Left ventricle myocardium inferior (tissue), 1 donor: Measurements from ENCODE around the gene INAFM2. TPM values are rescaled to one million over a fixed set of nuclear protein-coding genes. Genes with fewer than 3 reads are reported as not detected.

Experiments
- DNase-seq: peaks from one replicate; pipeline ENCODE4 v3.0.0-alpha.2; 2020
- H3K27ac ChIP-seq: fragments of 200-600 bp; replicated peaks from 2 replicates; pipeline ENCODE4 v1.8.0; 2021
- H3K27me3 ChIP-seq: fragments of 200-600 bp; 2 replicates; pipeline ENCODE4 v1.8.0; 2021; ENCODE audit warnings: low read depth
- H3K36me3 ChIP-seq: fragments of 200-600 bp; 2 replicates; pipeline ENCODE4 v1.8.0; 2021
- H3K4me1 ChIP-seq: fragments of 200-600 bp; 2 replicates; pipeline ENCODE4 v1.8.0; 2021
- H3K4me3 ChIP-seq: fragments of 200-600 bp; 2 replicates; pipeline ENCODE4 v1.8.0; 2021; ENCODE audit warnings: mild to moderate bottlenecking, moderate library complexity
- H3K9me3 ChIP-seq: fragments of 200-600 bp; replicated peaks from 2 replicates; pipeline ENCODE4 v1.8.0; 2021
- intact Hi-C: fragments of 100-400 bp; cut with micrococcal nuclease; formaldehyde crosslinking; loops from one replicate; pipeline ENCODE4 v1.11.0; 2022
- total RNA-seq: library from RNA; stranded (reverse); fragmentation: NEBNext Ultra II Directional; extraction: Animal tissue kit (Norgen Biotek cat#: 25700); gene quantifications from one replicate; pipeline ENCODE4 v1.2.1, GENCODE V29; 2021
- TF ChIP-seq, protein P1 (sequence below): fragments of 200-600 bp; IDR thresholded peaks from 2 replicates; pipeline ENCODE4 v1.8.0; 2021; ENCODE audit warnings: antibody characterized with exemption, mild to moderate bottlenecking, borderline replicate concordance
- donor health status: DM: no; HTN: yes; CAD: no; lungs with severe emphysema.

Gene INAFM2
- total RNA-seq, 1 donor from 2014 or later = 52.7 TPM

DNA sequence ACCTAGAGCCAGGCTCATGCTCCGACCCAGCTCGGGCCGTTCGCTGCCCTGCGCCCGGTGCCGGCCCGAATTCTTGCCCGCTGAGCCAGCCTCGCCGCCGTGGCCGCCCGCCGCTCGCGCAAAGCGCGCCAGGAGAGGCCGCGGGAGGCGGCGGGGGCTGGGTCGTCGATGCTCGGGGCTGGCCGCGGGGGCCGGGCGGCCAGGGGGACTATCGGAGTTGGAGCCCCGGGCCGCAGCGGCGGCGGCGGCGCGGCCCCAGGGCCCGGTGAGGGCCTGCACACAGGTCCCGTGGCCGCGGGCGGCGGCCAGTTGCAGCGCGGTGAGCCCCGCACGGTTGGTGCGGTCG, 41.7 kb upstream of the INAFM2 start:
- H3K4me3 ChIP-seq = peak overlapping the region; percentile 68
- intact Hi-C loops = loop anchor here (10.0 kb wide), 1 partner anchor 143 kb away; no protein-coding TSS in a partner anchor
- H3K27me3 ChIP-seq = peaks cover 80% of the 10 kb centered on the region
- peaks cover 64% of the 10 kb centered on the region for H3K4me1 ChIP-seq
- H3K27ac ChIP-seq = no peak overlapping the region
- H3K36me3 ChIP-seq = no peaks in the 10 kb centered on the region
- TF ChIP-seq, protein P1, sequence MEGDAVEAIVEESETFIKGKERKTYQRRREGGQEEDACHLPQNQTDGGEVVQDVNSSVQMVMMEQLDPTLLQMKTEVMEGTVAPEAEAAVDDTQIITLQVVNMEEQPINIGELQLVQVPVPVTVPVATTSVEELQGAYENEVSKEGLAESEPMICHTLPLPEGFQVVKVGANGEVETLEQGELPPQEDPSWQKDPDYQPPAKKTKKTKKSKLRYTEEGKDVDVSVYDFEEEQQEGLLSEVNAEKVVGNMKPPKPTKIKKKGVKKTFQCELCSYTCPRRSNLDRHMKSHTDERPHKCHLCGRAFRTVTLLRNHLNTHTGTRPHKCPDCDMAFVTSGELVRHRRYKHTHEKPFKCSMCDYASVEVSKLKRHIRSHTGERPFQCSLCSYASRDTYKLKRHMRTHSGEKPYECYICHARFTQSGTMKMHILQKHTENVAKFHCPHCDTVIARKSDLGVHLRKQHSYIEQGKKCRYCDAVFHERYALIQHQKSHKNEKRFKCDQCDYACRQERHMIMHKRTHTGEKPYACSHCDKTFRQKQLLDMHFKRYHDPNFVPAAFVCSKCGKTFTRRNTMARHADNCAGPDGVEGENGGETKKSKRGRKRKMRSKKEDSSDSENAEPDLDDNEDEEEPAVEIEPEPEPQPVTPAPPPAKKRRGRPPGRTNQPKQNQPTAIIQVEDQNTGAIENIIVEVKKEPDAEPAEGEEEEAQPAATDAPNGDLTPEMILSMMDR = no peak
- DNase-seq = no peak
- no peaks in the 10 kb centered on the region for H3K9me3 ChIP-seq

DNA sequence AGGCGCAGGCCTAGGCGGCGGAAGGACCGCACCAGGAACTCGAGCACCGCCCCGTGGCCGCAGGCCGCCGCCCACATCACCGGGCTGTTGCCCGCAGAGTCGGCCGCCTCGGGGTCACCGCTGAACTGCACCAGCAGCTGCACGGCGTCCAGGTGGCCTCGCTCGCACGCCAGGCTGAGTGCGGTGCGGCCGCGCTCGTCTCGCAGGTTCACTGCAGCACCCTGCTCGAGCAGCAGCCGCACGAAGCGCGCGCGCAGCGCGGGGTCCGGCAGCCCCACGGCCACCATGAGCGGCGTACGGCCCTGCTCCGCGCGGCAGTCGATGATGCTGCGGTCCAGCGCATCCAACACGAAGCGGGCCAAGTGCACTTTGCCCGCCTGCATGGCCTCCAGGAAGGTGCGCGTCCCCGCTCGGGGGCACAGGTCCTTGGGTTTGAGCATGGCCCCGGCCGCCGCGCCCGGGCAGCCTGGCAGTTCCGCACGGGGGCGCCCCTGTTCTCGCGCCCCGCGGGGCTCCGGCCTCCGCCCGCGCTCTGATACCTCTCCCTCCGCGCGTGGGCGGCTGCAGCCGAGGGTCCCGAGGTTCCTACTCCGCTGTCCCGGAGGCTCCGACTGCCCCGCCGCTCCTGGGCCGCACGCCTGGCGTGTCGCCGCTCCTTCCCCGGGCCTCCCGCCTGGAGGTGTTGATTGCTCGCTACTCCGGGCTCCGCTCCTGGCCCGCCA, 41.2 kb upstream of the INAFM2 start:
- Histone ChIP-seq H3K27me3 (peaks cover 76% of the 10 kb centered on the region), H3K36me3 (no peaks in the 10 kb centered on the region), H3K9me3 (no peaks in the 10 kb centered on the region), H3K4me1 (peaks cover 62% of the 10 kb centered on the region), H3K4me3 (peak overlapping the region; percentile 68), H3K27ac (no peak overlapping the region)
- TF ChIP-seq, protein P1 = peak; percentile 55
- peak; percentile 44 for DNase-seq
- intact Hi-C loops = loop anchor here (10.0 kb wide), 1 partner anchor 142 kb away; no protein-coding TSS in a partner anchor

DNA sequence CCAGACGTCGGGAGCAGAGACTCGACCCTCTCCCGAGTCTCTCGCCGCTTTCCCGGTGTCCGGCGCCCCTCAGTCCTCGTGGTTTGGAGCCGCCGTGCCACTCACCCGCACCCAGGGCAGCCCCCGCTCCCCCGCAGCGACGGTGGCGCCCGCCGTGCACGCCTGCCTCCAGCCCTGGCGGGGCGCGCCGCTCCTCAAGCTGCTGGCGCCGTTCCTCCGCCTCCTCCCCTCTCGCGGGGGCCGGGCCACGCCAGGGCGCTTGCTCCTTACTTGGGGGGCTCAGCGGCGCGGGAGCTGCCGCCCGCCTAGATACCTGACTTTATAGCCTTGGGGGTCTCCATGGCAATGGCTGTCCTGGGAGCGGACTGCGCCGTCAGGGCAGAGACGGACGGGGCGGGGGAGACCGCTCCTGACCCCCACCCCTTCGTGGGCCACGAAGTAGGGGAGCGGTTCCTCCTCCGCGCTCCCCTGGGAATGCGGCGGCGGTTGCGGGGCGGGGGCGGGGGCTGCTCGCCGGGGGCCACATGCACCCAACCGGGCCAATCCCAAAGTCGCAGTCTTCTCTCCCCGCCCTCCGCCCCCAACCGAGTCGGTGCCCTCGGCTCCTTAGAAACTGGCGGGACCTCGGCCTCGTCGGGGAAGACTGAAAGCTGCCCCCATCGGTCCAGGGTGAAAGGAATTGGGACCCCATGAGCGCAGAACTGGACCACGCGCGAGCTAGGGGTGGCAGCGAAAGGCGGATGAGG, 40.5 kb upstream of the INAFM2 start, which contains the start of gene ANKRD63:
TSS of gene ANKRD63 (minus strand) at position 196 of the 746 bp plus-strand sequence. CDS start 478 bp downstream, outside the sequence.
- Histone ChIP-seq H3K27me3 (peaks cover 69% of the 10 kb centered on the region), H3K9me3 (no peaks in the 10 kb centered on the region), H3K36me3 (no peaks in the 10 kb centered on the region), H3K4me1 (peaks cover 61% of the 10 kb centered on the region), H3K27ac (no peak within 1 kb of the TSS), H3K4me3 (peak within 1 kb of the TSS; percentile 68)
- intact Hi-C loops = loop anchor here (10.0 kb wide), 1 partner anchor 142 kb away; no protein-coding TSS in a partner anchor
- TF ChIP-seq, protein P1 = no peak
- DNase-seq = no peak

DNA sequence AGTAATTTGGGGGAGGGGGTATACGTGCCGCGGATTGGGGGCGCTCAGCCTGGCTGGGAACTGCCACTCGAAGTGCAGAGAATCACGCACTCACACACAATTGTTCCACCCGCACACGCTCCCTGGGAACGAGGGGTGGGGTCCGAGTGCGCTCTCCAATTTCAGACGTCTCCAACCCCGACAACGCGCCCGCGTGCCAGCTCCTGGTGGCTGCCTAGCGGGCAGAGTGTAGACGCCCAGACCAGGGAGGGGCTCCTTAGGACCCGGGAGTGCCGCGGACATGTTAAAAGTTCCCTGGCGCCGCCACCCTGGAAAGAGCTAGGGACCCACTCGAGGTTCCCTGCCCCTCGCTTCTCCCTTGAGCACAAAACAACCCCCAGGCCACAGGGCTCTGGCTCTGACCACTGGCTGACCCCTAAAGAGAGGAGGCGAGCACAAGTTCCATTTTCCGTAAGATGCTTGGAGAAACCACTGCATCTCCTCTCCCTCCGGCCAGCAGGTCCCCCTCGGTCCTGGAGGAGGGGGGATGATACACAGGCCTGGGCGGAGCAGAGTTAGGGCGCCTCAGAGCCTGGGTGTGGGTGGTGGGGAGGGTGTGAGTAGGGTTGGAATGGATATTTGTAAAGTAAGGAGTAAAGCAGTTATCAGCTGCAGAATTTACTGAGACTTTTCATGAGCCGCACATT, 39.7 kb upstream of the INAFM2 start:
- intact Hi-C loops = loop anchor here (10.0 kb wide), 1 partner anchor 141 kb away; no protein-coding TSS in a partner anchor
- no peaks in the 10 kb centered on the region for H3K36me3 ChIP-seq
- no peak overlapping the region for H3K27ac ChIP-seq
- H3K4me3 ChIP-seq = peak overlapping the region; percentile 68
- no peak for DNase-seq
- TF ChIP-seq, protein P1 = no peak
- H3K9me3 ChIP-seq = no peaks in the 10 kb centered on the region
- peaks cover 62% of the 10 kb centered on the region for H3K27me3 ChIP-seq
- peaks cover 59% of the 10 kb centered on the region for H3K4me1 ChIP-seq

DNA sequence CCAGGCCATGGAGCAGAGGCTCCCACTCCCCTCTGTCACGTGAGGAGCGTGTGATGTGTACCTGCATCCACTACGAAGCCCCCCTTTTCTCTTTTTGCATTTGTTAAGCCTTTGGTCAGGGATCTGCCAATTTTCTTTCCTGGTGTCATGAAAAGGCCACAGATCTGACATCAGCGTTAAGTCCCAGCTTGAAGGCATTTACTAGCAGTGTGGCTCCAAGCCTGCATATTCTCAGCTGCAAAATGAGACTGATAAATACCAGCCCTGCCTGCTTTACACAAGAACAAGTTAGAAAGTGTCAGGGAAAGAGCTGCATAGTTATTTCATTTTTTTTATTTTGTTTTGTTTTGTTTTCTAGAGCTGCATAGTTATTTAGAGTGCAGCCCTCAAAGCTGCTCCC, 38.3 kb upstream of the INAFM2 start:
- peaks cover 58% of the 10 kb centered on the region for H3K4me1 ChIP-seq
- intact Hi-C loops = loop anchor here (10.0 kb wide), 1 partner anchor 140 kb away; no protein-coding TSS in a partner anchor
- peaks cover 50% of the 10 kb centered on the region for H3K27me3 ChIP-seq
- TF ChIP-seq, protein P1 = no peak
- H3K36me3 ChIP-seq = no peaks in the 10 kb centered on the region
- no peaks in the 10 kb centered on the region for H3K9me3 ChIP-seq
- H3K27ac ChIP-seq = peak overlapping the region; percentile 62
- no peak for DNase-seq
- no peak overlapping the region for H3K4me3 ChIP-seq
